HL-60 (cell line): ENCODE results near the gene LRRC3.
A peak's percentile ranks its signal among the peaks of the same experiment; 100 is the strongest.
"Not testable (repeated sequence)": the region's sequence is repeated elsewhere in the genome, so short reads cannot be mapped to it uniquely, and the experiment has no call there.

Experiments
- DNase-seq, 2 experiments: peaks; one replicate each; pipeline ENCODE4 v3.0.0-alpha.2; 2010 to 2020; ENCODE audit warnings: low read depth in 1 of 2, low spot score in 1 of 2
- H3K27ac ChIP-seq: fragments of 250-450 bp; sonication (Bioruptor Pico); replicated peaks from 2 replicates; pipeline ENCODE4 v1.5.1; 2020; ENCODE audit warnings: mild to moderate bottlenecking, moderate library complexity
- H3K27me3 ChIP-seq: fragments of 250-450 bp; sonication (Bioruptor Pico); 2 replicates; pipeline ENCODE4 v1.5.1; 2021; ENCODE audit warnings: mild to moderate bottlenecking, moderate library complexity; ENCODE audit not compliant: insufficient read depth, poor library complexity, severe bottlenecking
- H3K4me3 ChIP-seq: replicated peaks from 2 replicates; pipeline ENCODE4 v1.5.1; 2011; ENCODE audit warnings: mild to moderate bottlenecking, control low read depth, low read length; ENCODE audit not compliant: insufficient read depth
- GABPA ChIP-seq: IDR thresholded peaks from 2 replicates; pipeline ENCODE4 v1.6.1; 2012; ENCODE audit warnings: low read depth
- POLR2AphosphoS5 ChIP-seq: IDR thresholded peaks from 2 replicates; pipeline ENCODE4 v1.6.1; 2012; ENCODE audit warnings: low read depth
- SPI1 ChIP-seq: IDR thresholded peaks from 2 replicates; pipeline ENCODE4 v1.6.1; 2012; ENCODE audit warnings: low read depth, mild to moderate bottlenecking, borderline replicate concordance
- TF ChIP-seq, protein P1 (sequence below): IDR thresholded peaks from one replicate; pipeline ENCODE4 v1.5.1; 2011; ENCODE audit warnings: low read length, control low read depth, inconsistent platforms; ENCODE audit not compliant: insufficient read depth
- TF ChIP-seq, protein P2 (sequence below): IDR thresholded peaks from 2 replicates; pipeline ENCODE4 v1.6.1; 2012; ENCODE audit warnings: low read depth; ENCODE audit not compliant: insufficient replicate concordance

LRRC3 gene

DNA sequence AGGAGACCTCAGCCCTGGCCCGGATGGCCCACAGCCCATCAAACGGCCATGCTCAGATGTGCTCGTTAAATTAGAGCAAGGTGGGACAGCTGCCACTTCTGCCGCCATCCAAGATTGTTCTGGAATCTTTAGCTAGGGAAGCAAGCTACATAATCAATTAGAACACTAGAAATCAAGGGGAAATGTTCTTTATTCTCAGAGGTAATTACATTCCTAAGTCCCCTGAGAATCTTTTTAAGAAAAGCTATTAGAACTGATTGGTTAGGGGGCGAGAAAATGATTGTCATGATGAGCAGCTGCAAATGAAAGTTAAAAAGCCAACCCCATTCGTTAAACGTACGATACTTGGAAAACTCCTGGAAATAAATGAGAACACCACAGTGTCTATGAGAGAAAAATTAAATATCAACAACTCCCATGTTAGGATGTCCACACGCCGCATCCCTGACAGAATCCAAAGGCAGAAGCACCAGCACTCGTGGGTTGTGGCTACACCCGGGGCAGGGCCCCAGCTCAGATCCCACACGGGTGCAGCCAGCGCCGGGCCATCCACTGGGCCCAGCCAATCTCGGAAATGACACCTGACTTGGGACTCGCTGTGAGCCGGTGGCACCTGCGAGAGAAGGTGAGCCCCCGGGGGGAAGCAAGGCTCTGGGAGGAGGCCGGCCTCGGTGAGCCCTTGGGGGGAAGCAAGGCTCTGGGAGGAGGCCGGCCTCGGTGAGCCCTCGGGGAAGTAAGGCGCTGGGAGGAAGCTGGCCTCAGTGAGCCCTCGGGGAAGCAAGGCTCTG, 47.1 kb downstream of the LRRC3 start:
- Histone ChIP-seq H3K27me3 (no peaks in the 10 kb centered on the region), H3K27ac (no peak overlapping the region), H3K4me3 (no peak overlapping the region)
- no peak for DNase-seq
- no peak for TF ChIP-seq SPI1
- TF ChIP-seq, protein P1, sequence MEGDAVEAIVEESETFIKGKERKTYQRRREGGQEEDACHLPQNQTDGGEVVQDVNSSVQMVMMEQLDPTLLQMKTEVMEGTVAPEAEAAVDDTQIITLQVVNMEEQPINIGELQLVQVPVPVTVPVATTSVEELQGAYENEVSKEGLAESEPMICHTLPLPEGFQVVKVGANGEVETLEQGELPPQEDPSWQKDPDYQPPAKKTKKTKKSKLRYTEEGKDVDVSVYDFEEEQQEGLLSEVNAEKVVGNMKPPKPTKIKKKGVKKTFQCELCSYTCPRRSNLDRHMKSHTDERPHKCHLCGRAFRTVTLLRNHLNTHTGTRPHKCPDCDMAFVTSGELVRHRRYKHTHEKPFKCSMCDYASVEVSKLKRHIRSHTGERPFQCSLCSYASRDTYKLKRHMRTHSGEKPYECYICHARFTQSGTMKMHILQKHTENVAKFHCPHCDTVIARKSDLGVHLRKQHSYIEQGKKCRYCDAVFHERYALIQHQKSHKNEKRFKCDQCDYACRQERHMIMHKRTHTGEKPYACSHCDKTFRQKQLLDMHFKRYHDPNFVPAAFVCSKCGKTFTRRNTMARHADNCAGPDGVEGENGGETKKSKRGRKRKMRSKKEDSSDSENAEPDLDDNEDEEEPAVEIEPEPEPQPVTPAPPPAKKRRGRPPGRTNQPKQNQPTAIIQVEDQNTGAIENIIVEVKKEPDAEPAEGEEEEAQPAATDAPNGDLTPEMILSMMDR = no peak
- no peak for TF ChIP-seq POLR2AphosphoS5
- TF ChIP-seq, protein P2, sequence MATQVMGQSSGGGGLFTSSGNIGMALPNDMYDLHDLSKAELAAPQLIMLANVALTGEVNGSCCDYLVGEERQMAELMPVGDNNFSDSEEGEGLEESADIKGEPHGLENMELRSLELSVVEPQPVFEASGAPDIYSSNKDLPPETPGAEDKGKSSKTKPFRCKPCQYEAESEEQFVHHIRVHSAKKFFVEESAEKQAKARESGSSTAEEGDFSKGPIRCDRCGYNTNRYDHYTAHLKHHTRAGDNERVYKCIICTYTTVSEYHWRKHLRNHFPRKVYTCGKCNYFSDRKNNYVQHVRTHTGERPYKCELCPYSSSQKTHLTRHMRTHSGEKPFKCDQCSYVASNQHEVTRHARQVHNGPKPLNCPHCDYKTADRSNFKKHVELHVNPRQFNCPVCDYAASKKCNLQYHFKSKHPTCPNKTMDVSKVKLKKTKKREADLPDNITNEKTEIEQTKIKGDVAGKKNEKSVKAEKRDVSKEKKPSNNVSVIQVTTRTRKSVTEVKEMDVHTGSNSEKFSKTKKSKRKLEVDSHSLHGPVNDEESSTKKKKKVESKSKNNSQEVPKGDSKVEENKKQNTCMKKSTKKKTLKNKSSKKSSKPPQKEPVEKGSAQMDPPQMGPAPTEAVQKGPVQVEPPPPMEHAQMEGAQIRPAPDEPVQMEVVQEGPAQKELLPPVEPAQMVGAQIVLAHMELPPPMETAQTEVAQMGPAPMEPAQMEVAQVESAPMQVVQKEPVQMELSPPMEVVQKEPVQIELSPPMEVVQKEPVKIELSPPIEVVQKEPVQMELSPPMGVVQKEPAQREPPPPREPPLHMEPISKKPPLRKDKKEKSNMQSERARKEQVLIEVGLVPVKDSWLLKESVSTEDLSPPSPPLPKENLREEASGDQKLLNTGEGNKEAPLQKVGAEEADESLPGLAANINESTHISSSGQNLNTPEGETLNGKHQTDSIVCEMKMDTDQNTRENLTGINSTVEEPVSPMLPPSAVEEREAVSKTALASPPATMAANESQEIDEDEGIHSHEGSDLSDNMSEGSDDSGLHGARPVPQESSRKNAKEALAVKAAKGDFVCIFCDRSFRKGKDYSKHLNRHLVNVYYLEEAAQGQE = no peak

DNA sequence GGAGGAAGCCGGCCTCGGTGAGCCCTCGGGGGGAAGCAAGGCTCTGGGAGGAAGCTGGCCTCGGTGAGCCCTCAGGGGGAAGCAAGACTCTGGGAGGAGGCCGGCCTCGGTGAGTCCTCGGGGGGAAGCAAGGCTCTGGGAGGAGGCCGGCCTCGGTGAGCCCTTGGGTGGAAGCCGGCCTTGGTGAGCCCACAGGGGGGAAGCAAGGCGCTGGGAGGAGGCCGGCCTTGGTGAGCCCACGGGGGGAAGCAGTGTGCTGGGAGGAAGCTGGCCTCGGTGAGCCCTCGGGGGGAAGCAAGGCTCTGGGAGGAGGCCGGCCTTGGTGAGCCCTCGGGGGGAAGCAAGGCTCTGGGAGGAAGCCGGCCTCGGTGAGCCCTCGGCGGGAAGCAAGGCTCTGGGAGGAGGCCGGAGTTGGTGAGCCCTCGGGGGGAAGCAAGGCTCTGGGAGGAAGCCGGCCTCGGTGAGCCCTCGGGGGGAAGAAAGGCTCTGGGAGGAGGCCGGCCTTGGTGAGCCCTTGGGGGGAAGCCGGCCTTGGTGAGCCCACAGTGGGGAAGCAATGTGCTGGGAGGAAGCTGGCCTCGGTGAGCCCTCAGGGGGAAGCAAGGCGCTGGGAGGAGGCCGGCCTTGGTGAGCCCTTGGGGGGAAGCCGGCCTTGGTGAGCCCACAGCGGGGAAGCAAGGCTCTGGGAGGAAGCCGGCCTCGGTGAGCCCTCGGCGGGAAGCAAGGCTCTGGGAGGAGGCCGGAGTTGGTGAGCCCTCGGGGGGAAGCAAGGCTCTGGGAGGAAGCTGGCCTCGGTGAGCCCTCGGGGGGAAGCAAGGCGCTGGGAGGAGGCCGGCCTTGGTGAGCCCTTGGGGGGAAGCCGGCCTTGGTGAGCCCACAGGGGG, 47.9 kb downstream of the LRRC3 start:
- H3K27ac ChIP-seq, H3K4me3 ChIP-seq, H3K27me3 ChIP-seq: not testable (repeated sequence)
- peak in 1 of 2 experiments; percentile 26 for DNase-seq

DNA sequence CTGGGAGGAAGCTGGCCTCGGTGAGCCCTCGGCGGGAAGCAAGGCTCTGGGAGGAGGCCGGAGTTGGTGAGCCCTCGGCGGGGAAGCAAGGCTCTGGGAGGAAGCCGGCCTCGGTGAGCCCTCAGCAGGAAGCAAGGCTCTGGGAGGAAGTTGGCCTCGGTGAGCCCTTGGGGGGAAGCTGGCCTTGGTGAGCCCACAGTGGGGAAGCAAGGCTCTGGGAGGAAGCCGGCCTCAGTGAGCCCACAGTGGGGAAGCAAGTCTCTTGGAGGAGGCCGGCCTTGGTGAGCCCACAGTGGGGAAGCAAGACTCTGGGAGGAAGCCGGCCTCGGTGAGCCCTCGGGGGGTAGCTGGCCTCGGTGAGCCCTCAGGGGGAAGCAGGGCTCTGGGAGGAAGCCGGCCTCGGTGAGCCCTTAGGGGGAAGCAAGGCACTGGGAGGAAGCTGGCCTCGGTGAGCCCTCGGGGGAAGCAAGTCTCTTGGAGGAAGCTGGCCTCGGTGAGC, 48.6 kb downstream of the LRRC3 start:
- peak; percentile 50; the same call in 1 of the 2 replicates for TF ChIP-seq SPI1
- TF ChIP-seq, protein P2 = no peak
- TF ChIP-seq, protein P1 = no peak
- peak; percentile 34; the same call in 1 of the 2 replicates for TF ChIP-seq GABPA
- no peak for TF ChIP-seq POLR2AphosphoS5
- peak; percentile 77 to 89 for DNase-seq
- H3K27ac ChIP-seq = no peak overlapping the region
- H3K4me3 ChIP-seq = no peak overlapping the region
- no peaks in the 10 kb centered on the region for H3K27me3 ChIP-seq

DNA sequence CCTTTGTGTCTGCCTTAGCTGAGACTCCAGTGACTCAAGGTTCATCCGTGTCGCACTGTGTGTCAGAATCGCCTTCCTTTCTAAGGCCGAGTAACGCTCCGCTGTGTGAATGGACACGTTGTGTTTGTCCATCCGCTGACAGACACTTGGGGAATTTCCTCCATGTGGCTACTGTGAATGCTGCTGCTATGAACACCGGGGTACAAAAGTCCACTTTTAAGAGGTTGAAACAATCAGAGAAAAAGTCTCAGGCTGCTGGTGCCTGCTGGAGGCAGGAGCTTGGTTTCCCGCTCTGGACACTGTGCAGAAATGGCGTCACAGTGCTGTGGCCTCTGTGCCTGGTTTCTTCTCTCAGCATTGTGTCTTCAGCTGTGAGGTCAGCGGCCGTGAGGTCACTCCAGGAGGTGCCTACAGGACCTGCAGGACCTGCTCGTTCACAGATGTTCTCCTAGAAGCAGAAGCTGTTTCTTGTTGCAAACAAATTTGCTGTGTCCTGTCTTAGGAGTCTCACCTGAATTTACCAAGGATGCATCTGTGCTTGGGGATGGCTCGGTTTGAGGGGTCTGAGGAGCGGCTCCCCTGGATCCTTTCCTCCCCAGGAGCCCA, 50.5 kb downstream of the LRRC3 start:
- TF ChIP-seq POLR2AphosphoS5 (no peak), GABPA (no peak), SPI1 (no peak)
- TF ChIP-seq, protein P2 = no peak
- TF ChIP-seq, protein P1 = no peak
- no peak for DNase-seq
- H3K4me3 ChIP-seq = no peak overlapping the region
- H3K27me3 ChIP-seq = no peaks in the 10 kb centered on the region
- H3K27ac ChIP-seq = no peak overlapping the region
